Naive thymus-derived CD8-positive, alpha-beta T cell (primary cell): ENCODE data around the gene PJVK. TPM values are rescaled to one million over a fixed set of nuclear protein-coding genes. Genes with fewer than 3 reads are reported as not detected.

Source experiments
- ATAC-seq, 2 donors: fragments of 150-1000 bp; cut with Tn5 transposase in 1 of 2; sonication (Bioruptor Pico), chemical (Tn5 transposase) in 1 of 2; 1 replicate in 1 of 2; 2 replicates in 1 of 2; pipeline ENCODE4 v1.10.0; 2021; ENCODE audit warnings: mild to moderate bottlenecking in 2 of 2, moderate library complexity in 2 of 2
- POLR2A ChIA-PET: fragments of 350-600 bp; sonication (Branson Sonifier 250); formaldehyde crosslinking; loops from one replicate; lab custom pipeline; 2021; ENCODE audit warnings: antibody characterized with exemption; lab: Charles Lee
- DNase-seq, 10 donors: peaks; one replicate each; pipeline versions ENCODE4 v3.0.0 to v3.0.0-alpha.2; 2020 to 2022
- H3K27ac Mint-ChIP-seq, 10 donors: one replicate each; pipeline ENCODE4 v1.8.0; 2020 to 2022; ENCODE audit warnings: mild to moderate bottlenecking in 10 of 10, mixed read lengths in 10 of 10, moderate library complexity in 4 of 10, inconsistent platforms in 1 of 10
- H3K27me3 Mint-ChIP-seq, 5 donors: one replicate each; pipeline ENCODE4 v1.8.0; 2021 to 2022; ENCODE audit warnings: mixed read lengths in 5 of 5
- H3K36me3 Mint-ChIP-seq, 3 donors: one replicate each; pipeline ENCODE4 v1.8.0; 2020 to 2022; ENCODE audit warnings: mixed read lengths in 3 of 3, mild to moderate bottlenecking in 2 of 3, inconsistent platforms in 1 of 3
- H3K4me1 Mint-ChIP-seq, 4 donors: one replicate each; pipeline ENCODE4 v1.8.0; 2021 to 2022; ENCODE audit warnings: mixed read lengths in 4 of 4
- H3K4me3 Mint-ChIP-seq, 10 donors: one replicate each; pipeline ENCODE4 v1.8.0; 2020 to 2022; ENCODE audit warnings: mild to moderate bottlenecking in 10 of 10, mixed read lengths in 10 of 10, moderate library complexity in 6 of 10, inconsistent platforms in 1 of 10
- H3K9me3 Mint-ChIP-seq, 9 donors: one replicate each; pipeline ENCODE4 v1.8.0; 2020 to 2022; ENCODE audit warnings: mixed read lengths in 9 of 9, mild to moderate bottlenecking in 3 of 9, inconsistent platforms in 1 of 9, moderate library complexity in 1 of 9
- polyA plus RNA-seq, 3 donors: library from polyadenylated mRNA; unstranded; fragments of 300-500 nt; fragmentation: Illumina TruSeq; gene quantifications; one replicate each; pipeline ENCODE4 v1.2.3, GENCODE V29; 2021
- total RNA-seq, 8 experiments: library from RNA in 2 of 8; stranded (reverse) in 2 of 8; gene quantifications; one replicate each; pipeline ENCODE4 v1.2.3 and lab custom pipeline; 2021 to 2026

Gene PJVK
- total and polyA plus RNA-seq, 5 experiments from 2014 or later = 0.38 to 4.5 (median 1.6) TPM

- Mint-ChIP-seq H3K27ac (no peak overlapping the region), H3K4me3 (no peak overlapping the region), H3K36me3 (peaks cover 0 to under 1% (median 0%) of the 10 kb centered on the region in 3 donors), H3K27me3 (no peaks in the 10 kb centered on the region), H3K9me3 (no peaks in the 10 kb centered on the region), H3K4me1 (peaks cover 10 to 17% (median 15%) of the 10 kb centered on the region in 4 donors)
- ATAC-seq (no peak), DNase-seq (no peak)
- POLR2A ChIA-PET = interaction anchor here (0.5 kb wide), 1 partner anchor 225 kb away, joined by 5 read pairs; no protein-coding TSS in a partner anchor
Measured at GRCh38 chr2:178474560-178474959, 23.4 kb downstream of the PJVK start.

- DNase-seq = no peak
- no peak for ATAC-seq
- H3K27ac Mint-ChIP-seq = peak overlapping the region in 3 of 10 donors; percentile 17 to 38 (median 28)
- H3K9me3 Mint-ChIP-seq = no peaks in the 10 kb centered on the region
- POLR2A ChIA-PET = interaction anchor here (1.5 kb wide), 1 partner anchor 26 kb away, joined by 6 read pairs; the partner anchor contains the start of genes PJVK and PRKRA
- H3K4me3 Mint-ChIP-seq = peak overlapping the region in 1 of 10 donors; percentile 37
- no peaks in the 10 kb centered on the region for H3K27me3 Mint-ChIP-seq
- H3K4me1 Mint-ChIP-seq = peaks cover 12 to 29% (median 24%) of the 10 kb centered on the region in 4 donors
- no peaks in the 10 kb centered on the region for H3K36me3 Mint-ChIP-seq
Measured at GRCh38 chr2:178476477-178476876, 25.3 kb downstream of the PJVK start.

- H3K27ac Mint-ChIP-seq = peak overlapping the region in 9 of 10 donors; percentile 31 to 99 (median 98)
Measured at GRCh38 chr2:178477443-178478129, 26.4 kb downstream of the PJVK start.

GRCh38 chr2:178478130-178478438 is 26.9 kb downstream of the PJVK start:
- no peak for ATAC-seq
- POLR2A ChIA-PET = interaction anchor here (1.5 kb wide), 1 partner anchor 28 kb away, joined by 6 read pairs; the partner anchor contains the start of genes PJVK and PRKRA
- H3K36me3 Mint-ChIP-seq = no peaks in the 10 kb centered on the region

More at GRCh38 chr2:178477443-178478129, 26.4 kb downstream of the PJVK start:
- Mint-ChIP-seq H3K27me3 (no peaks in the 10 kb centered on the region), H3K4me1 (peaks cover 20 to 40% (median 35%) of the 10 kb centered on the region in 4 donors), H3K36me3 (no peaks in the 10 kb centered on the region), H3K4me3 (peak overlapping the region; percentile 39 to 99 (median 98)), H3K9me3 (no peaks in the 10 kb centered on the region)
- POLR2A ChIA-PET = interaction anchor here (1.5 kb wide), 1 partner anchor 27 kb away, joined by 6 read pairs; the partner anchor contains the start of genes PJVK and PRKRA
- peak in 1 of 10 donors; percentile 11 for DNase-seq
- ATAC-seq = no peak

GRCh38 chr2:178478439-178479274 is 27.5 kb downstream of the PJVK start, which contains the start of gene FKBP7:
Gene FKBP7, minus strand, starts transcription at chr2:178478600. Its CDS starts 101 bp downstream, at chr2:178478499.
- H3K4me1 Mint-ChIP-seq = peaks cover 20 to 48% (median 42%) of the 10 kb centered on the region in 4 donors
- POLR2A ChIA-PET = interaction anchor here (1.0 to 2.2 kb wide), 3 partner anchors 16 to 45 kb away, joined by 3 to 20 read pairs (median 7); partner anchors contain the start of genes PJVK and PRKRA
- peak; percentile 74 to 77 for ATAC-seq
- no peaks in the 10 kb centered on the region for H3K9me3 Mint-ChIP-seq
- H3K4me3 Mint-ChIP-seq = peak within 1 kb of the TSS; percentile 92 to 99 (median 98)
- no peaks in the 10 kb centered on the region for H3K36me3 Mint-ChIP-seq
- H3K27me3 Mint-ChIP-seq = no peaks in the 10 kb centered on the region
- peak; percentile 78 to 92 (median 84) for DNase-seq
- H3K27ac Mint-ChIP-seq = peak within 1 kb of the TSS; percentile 96 to 99 (median 98)

More at GRCh38 chr2:178478130-178478438, 26.9 kb downstream of the PJVK start:
- no peaks in the 10 kb centered on the region for H3K27me3 Mint-ChIP-seq
- no peak for DNase-seq
- H3K9me3 Mint-ChIP-seq = no peaks in the 10 kb centered on the region
- H3K27ac Mint-ChIP-seq = peak overlapping the region; percentile 96 to 99 (median 98)
- H3K4me3 Mint-ChIP-seq = peak overlapping the region; percentile 92 to 99 (median 98)
- peaks cover 23 to 44% (median 40%) of the 10 kb centered on the region in 4 donors for H3K4me1 Mint-ChIP-seq

GRCh38 chr2:178479275-178479616 is 28.1 kb downstream of the PJVK start:
- H3K9me3 Mint-ChIP-seq = no peaks in the 10 kb centered on the region
- peak overlapping the region; percentile 96 to 99 (median 98) for H3K27ac Mint-ChIP-seq
- peaks cover 20 to 54% (median 47%) of the 10 kb centered on the region in 4 donors for H3K4me1 Mint-ChIP-seq
- no peaks in the 10 kb centered on the region for H3K36me3 Mint-ChIP-seq
- no peaks in the 10 kb centered on the region for H3K27me3 Mint-ChIP-seq
- ATAC-seq (no peak), DNase-seq (no peak)
- peak overlapping the region; percentile 92 to 99 (median 98) for H3K4me3 Mint-ChIP-seq
- POLR2A ChIA-PET = interaction anchor here (1.0 to 2.2 kb wide), 4 partner anchors 16 to 66 kb away, joined by 3 to 20 read pairs (median 5); partner anchors contain the start of genes PJVK and PRKRA

- Mint-ChIP-seq H3K4me1 (peaks cover 24 to 59% (median 52%) of the 10 kb centered on the region in 4 donors), H3K4me3 (peak overlapping the region; percentile 92 to 99 (median 98)), H3K9me3 (no peaks in the 10 kb centered on the region), H3K27me3 (no peaks in the 10 kb centered on the region), H3K36me3 (peaks cover 0 to 3% (median 0%) of the 10 kb centered on the region in 3 donors), H3K27ac (peak overlapping the region; percentile 96 to 99 (median 98))
- peak in 1 of 10 donors; percentile 22 for DNase-seq
- POLR2A ChIA-PET = interaction anchor here (1.0 to 2.2 kb wide), 4 partner anchors 15 to 67 kb away, joined by 3 to 20 read pairs (median 5); partner anchors contain the start of genes PJVK and PRKRA
- no peak for ATAC-seq
Measured at GRCh38 chr2:178479758-178480226, 28.6 kb downstream of the PJVK start.

GRCh38 chr2:178480227-178481181 is 29.3 kb downstream of the PJVK start, which contains the start of gene PLEKHA3:
Gene PLEKHA3, plus strand, starts transcription at chr2:178480457. Its CDS starts 413 bp downstream, at chr2:178480870.
- POLR2A ChIA-PET = interaction anchor here (1.0 to 2.2 kb wide), 4 partner anchors 14 to 67 kb away, joined by 3 to 20 read pairs (median 5); partner anchors contain the start of genes PJVK and PRKRA
- H3K36me3 Mint-ChIP-seq = peaks cover 0 to 8% (median 0%) of the 10 kb centered on the region in 3 donors
- H3K27me3 Mint-ChIP-seq = no peaks in the 10 kb centered on the region
- DNase-seq (peak; percentile 45 to 83 (median 66)), ATAC-seq (peak; percentile 41 to 62)
- H3K4me1 Mint-ChIP-seq = peaks cover 24 to 63% (median 58%) of the 10 kb centered on the region in 4 donors
- H3K9me3 Mint-ChIP-seq = no peaks in the 10 kb centered on the region
- H3K27ac Mint-ChIP-seq = peak within 1 kb of the TSS; percentile 96 to 99 (median 98)
- H3K4me3 Mint-ChIP-seq = peak within 1 kb of the TSS; percentile 92 to 99 (median 98)

GRCh38 chr2:178482437-178482836 is 31.3 kb downstream of the PJVK start:
- Mint-ChIP-seq H3K9me3 (no peaks in the 10 kb centered on the region), H3K4me1 (peaks cover 31 to 77% (median 67%) of the 10 kb centered on the region in 4 donors), H3K27me3 (no peaks in the 10 kb centered on the region), H3K36me3 (peaks cover 6 to 26% (median 9%) of the 10 kb centered on the region in 3 donors), H3K4me3 (peak overlapping the region; percentile 61 to 97 (median 94)), H3K27ac (peak overlapping the region in 3 of 10 donors; percentile 5 to 88 (median 74))
- POLR2A ChIA-PET = interaction anchor here (0.6 to 1.4 kb wide), 2 partner anchors 33 to 181 kb away, joined by 3 to 6 read pairs; no protein-coding TSS in a partner anchor
- DNase-seq (no peak), ATAC-seq (no peak)

GRCh38 chr2:178484245-178485041 is 33.3 kb downstream of the PJVK start:
- H3K27ac Mint-ChIP-seq = peak overlapping the region in 2 of 10 donors; percentile 26 to 43
- ATAC-seq (no peak), DNase-seq (peak in 1 of 10 donors; percentile 8)
- peak overlapping the region in 1 of 10 donors; percentile 60 for H3K4me3 Mint-ChIP-seq
- peaks cover 31 to 77% (median 62%) of the 10 kb centered on the region in 4 donors for H3K4me1 Mint-ChIP-seq
- peaks cover 6 to 44% (median 9%) of the 10 kb centered on the region in 3 donors for H3K36me3 Mint-ChIP-seq
- no peaks in the 10 kb centered on the region for H3K9me3 Mint-ChIP-seq
- no peaks in the 10 kb centered on the region for H3K27me3 Mint-ChIP-seq
- POLR2A ChIA-PET = no interaction called here
